ENCODE results near the gene KBTBD8.

Gene KBTBD8

DNA sequence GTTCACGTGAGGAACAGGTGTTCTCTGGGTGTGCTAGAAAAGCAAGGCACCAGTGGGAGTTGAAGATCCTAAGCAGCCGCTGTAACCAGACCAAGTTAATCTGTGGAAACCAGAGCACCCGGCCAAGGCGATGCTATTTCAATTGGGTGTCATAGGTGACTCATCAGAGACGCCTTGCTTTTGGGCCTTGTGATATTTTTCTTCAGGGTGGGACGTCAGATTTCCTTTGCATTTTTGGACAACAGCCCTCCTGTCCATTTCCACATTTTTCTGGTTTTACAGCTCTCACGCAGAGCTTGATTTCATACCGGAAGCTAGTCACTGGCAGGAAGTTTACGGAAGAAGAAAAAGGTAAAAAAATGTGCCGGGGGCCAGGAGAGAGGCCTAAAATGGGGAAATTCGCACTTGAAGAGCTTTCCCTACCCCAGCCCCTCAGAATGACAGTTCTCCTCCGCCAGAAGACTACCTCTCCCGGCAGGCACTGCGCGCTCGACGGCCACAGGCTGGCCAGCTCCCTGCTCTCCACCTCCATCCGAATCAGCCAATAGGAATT, 471 bp upstream of the KBTBD8 start:
- no peak for DNase-seq (ENCODE audit: low read depth in 2 of 2)

DNA sequence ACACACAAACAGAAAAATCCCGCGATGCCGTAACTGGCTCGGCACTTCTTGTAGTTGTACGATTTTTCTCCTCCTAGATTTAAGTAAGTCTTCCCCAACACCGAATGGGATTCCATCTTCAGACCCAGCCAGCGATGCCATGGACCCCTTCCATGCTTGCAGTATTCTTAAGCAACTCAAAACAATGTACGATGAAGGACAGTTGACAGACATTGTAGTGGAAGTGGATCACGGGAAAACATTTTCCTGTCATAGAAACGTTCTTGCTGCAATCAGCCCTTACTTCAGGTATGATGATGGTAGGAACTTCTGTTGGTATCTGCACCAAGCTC, 763 bp downstream of the KBTBD8 start:
- DNase-seq (ENCODE audit: low read depth in 2 of 2), result no peak

DNA sequence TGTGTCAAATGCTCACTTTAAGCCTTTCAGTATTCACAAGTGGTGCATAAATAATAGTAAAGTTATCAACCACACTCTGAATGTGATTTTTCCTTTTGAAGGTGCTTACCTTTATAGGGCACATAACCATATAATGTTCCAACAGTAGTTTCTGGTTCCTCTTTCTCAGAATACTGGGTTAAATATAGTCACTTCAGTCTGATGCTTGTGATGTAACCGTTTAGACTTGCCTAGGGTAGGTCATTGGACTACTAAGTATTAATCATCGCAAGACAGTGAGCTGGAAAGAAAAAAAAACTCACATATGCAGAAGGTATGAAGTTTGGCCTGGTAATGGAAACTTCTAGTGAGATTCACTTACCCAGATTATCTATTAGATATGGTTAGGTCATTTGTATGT, 1.9 kb downstream of the KBTBD8 start:
- no peak for DNase-seq (ENCODE audit: low read depth in 2 of 2)

DNA sequence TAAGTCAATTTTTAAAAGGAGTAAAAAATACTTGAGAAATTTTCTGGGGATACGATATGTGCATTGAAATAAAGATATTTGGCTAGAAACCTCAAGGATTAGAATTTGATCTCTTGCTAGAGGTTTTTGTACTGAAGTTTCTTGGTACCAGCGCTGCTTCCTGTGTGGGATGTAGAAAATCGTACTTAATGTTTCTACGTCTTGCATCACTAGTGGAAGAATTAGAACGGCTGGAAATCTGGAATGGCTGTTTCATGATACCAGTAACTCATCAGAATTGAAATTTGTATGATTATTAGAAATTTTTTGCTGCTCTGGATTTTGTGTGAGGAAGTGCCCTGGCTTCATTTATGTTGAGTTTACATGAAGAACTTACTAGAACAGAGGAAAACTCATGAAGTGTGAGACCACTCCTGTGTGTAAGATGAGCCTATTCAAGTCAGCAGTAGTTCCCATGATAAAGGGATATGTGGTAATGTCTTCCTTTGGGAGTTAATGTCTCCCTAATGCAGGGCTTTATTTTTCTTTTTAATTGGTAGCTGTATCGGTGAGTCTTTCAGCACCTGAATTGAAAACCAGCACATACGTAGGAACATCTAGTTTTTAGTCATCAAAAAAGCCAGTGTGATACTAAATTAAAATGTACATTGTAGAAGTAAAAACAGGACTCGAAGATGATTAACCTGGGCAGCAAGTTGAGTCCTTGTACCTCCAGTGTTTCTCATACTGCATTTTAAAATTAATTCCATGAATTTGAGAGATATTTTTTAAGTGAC, 3.2 kb downstream of the KBTBD8 start:
- no peak for DNase-seq (ENCODE audit: low read depth in 2 of 2)

DNA sequence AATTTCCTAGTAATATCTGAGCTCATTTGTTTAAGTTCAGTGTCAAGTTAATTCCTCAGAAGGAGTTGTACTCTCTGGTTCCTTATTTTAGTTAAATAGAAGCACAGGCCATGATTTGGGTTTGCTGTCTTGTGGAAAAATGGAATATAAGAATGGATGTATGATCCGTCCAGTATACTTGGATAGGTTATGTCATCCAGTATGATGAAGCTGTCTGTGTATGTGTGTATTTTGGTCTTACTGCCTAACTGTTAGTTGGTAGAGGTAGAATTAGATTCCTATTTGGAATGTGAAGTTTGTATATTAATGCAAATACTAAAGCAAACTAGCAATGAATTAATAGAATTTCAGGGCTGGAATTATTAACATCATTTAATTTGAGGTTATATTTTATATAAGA, 7.9 kb downstream of the KBTBD8 start:
- no peak for DNase-seq (ENCODE audit: low read depth in 2 of 2)

DNA sequence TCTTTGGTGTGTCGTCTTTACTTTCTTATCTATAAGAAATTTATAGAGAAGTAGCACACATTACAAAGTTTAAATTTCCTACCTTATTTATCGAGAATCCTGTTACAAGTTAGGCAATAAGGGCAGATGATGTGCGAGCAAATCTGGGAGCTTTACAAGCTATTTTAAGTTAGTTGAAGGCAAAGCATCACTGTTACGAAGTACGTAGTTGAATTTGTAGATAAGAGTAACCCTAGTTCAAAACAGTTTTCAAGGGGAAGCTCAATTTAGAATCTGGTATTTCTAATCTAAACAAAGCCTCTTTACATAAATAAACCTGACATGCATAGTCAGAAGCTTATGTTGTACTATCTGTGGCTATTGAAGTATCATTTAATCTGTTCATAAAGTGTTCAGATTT, 8.4 kb downstream of the KBTBD8 start:
- no peak for DNase-seq (ENCODE audit: low read depth in 2 of 2)

DNA sequence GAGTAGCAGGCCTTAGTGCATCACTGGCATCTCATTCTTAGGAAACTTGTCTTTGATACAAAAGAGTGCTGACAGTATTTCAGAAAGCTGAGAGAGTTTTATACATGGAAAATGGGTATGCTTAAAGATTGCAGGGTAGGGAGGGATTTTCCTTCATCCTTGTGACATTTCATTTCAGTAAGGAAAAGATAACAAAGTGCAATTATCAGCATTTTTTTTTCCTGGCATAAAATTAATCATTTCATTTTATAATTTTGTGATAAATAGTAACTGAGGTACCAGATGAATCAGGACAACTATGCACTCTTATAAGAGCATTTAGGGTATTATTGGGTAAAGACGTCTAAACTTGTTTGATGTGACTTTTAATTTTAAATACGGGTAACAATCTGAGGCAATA, 10.3 kb downstream of the KBTBD8 start:
- DNase-seq (ENCODE audit: low read depth in 2 of 2), result no peak

DNA sequence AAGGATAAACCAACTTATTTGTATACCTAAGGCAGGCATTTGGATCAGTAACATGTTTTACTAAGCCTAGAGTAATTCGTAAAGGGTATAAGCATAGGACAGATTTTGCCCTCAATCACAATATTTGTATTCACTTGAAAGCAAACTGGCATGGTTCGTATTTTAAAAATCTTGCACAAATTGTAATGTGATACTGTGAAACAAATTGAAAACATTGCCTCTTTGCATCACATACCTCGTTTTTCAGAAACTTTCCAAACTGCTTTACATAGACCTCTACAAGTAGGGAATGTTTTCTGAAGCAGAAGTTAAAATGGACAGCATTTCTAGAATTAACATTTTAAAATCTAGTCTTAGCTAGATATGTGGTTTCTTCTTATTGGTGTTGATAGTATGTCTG, 11.6 kb downstream of the KBTBD8 start:
- no peak for DNase-seq (ENCODE audit: low read depth in 2 of 2)

DNA sequence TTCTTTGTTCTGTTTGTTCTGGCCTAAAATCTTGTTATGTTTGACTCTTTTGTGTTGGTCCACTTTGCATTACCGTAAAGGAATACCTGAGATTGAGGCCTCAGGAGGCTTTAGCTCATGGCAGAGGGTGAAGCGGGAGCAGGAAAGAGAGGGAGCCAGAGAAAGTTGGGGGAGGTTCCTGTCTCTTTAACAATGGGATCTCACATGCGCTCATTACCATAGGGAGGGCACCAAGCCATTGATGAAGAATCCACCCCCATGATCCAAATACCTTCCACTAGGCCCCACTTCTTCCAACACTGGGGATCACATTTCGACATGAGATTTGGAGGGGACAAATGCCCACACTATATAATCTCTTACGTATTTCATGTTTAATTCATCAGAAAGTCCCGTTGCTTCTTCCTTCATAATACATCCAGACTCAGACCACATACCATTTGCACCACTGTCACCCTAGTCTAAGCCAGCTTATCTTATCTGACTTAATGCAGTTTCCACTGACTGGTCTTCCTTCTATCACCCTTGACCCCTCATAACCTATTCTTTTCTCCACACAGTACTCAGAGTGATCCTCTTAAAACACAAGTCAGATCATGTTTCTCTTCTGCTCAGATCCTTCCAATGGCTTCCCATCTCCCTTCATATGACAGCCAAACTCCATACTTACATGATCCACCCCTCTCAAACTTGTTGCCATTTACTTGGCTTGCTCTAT, 13.5 kb downstream of the KBTBD8 start:
- DNase-seq (ENCODE audit: low read depth in 2 of 2), result no peak

DNA sequence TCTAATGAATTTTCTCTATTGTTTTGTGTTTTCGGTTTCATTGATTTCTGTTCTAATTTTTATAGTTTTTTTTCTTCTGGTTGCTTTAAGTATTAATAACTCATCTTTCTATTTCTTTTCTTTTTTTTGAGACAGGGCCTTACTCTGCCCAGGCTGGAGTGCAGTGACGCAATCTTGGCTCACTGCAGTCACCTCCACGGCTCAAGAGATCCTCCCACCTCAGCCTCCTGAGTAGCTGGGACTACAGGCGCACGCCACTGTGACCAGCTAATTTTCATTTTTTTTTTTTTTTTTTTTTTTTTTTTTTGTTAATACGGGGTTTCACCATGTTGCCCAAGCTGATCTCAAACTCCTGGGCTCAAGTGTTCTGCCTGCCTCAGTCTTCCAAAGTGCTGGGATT, 14.5 kb downstream of the KBTBD8 start:
- DNase-seq (ENCODE audit: low read depth in 2 of 2), result no peak

DNA sequence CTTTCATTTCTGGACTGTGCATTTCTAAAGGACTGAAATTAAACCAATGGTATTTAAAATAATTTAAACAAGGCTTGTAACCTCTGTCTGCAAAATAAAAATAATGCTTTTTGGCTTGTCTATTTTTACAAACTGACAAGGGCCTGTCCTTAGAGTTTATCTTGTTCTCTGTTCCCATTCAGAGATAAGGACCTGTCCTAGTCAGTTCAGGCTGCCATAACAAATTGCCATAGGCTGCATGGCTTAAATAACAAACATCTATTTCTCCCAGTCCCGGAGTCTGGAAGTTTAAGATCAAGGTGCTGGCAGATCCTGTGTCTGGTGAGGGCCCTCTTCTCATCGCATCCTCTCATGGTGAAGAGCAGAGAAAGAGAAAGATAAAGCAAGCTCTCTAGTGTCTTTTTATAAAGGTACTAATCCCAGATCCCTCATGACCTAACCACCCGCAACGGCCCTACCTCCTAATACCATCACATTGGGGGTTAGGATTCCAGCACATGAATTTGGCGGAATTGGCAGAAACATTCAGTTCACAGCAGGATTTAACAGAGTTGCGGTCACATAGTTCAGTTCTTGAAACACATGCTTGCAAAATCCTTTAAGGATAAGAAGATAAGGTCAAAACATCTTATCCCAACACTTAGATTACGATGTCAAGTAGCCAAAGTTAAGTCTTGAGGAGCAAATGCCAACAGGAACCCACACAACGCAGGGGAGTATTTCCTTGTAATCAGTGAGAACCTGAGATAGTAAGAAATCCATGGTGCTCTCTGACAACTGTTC, 17.8 kb downstream of the KBTBD8 start:
- DNase-seq (ENCODE audit: low read depth in 2 of 2), result no peak

DNA sequence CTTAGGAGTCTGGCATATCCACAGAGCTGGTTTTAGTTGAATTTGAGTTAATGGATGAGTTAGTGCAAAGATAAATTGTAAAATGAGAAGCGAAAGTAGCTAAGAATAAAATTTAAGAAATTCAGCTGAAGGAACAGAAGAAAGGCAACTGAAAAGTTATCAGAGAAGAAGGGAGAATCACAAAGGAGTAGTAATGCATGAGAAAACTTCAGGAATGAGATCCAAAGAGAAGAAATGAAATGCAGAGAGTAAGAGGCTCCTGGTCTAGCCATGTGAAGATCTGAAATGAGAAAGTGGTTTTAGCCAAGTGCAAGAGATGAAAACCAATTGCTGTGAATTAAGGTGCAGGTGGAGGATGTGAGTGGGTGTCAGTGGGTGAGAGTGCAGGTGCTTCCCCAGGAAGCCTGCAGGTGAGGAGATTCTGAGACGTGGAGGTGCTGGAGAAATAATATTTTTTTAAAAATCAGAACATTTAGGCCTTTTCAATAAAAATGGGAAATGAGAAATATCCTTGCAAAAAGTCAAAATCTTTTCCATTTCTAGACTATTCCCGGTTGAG, 18.5 kb downstream of the KBTBD8 start:
- no peak for DNase-seq (ENCODE audit: low read depth in 2 of 2)

DNA sequence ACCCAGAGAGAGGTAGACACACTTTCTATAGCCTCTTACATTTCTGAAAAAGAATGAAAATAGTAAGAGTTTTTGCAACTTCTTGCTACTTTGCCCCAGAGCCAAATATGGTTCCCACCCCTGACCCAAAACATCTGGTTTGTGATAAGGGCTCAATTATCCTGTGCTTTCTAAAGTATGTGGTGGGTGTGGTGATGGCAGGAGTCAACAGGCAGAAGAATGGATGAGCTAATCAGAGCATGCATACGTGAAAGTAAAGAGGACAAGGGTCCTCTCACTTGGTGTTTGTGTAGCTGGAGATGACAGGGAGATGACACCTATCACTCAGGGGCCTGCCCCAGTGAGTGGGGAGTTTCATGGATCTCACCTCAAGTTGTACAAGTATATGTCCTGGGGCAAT, 19.1 kb downstream of the KBTBD8 start:
- DNase-seq (ENCODE audit: low read depth in 2 of 2), result no peak

DNA sequence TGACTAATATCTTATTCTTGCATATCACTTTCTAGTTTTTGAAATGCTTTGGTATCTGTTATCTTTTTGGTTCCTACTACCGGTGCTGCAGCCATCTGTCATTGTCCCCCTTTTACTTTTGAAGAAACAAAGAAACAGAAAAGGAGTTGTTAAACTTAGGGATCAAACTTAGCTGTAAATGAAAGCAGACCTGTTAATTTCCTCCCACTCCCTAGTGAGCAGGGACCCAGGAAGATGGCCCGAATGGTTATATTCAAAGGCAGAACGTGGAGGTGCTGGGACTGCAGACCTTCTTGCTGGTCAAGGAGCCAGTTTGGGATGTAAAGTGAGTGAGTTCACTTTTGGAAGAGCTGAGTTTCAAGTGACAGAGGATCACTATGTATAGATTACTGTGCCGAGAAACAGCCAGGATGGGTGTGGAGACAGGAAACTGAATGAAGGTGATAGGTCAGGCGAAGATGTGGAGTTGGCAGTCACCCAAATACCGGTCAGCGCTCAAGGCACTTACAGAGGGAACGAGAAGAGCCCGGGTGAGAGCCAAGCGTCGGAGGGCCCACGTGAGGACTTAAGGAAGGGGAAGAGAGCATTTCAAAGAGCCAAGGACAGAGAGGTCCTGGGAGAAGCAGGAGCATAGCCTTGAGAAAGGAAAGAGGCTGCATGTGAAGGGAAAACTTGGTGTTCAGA, 20.1 kb downstream of the KBTBD8 start:
- DNase-seq (ENCODE audit: low read depth in 2 of 2), result no peak

DNA sequence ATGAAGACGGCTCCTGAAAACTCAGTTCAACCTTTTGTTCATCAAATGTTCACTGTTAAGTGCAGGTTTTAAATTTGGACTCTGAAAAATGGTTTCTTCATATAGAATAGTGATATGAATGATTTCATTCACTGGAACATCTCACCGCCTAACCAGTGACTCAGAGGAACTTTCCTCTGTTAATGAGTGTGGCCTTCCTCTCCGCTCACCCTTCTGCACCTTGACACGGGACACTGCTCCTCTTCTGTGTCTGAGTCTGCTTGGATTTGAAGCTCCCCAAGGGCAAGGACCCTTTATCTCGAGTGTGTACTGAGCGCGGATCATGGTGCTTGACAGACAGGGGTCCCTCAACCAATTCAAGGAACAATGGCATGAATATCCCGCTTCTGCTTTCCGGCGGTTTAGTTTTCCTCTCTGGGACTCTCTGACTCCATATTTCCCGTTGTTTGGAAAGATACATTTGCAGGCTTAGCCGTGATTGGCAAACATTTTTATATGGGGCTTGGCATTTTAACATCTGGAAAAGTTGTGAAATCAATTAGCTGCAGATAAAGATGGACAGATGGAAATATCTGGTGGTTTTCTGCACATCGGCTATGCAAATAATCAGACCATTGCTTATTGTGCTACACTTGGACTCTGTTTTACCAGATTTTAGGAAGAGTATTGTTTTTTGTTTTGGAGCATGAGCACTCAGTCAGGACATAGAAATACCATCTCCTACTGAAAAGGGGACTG, 20.9 kb downstream of the KBTBD8 start:
- no peak for DNase-seq (ENCODE audit: low read depth in 2 of 2)

DNA sequence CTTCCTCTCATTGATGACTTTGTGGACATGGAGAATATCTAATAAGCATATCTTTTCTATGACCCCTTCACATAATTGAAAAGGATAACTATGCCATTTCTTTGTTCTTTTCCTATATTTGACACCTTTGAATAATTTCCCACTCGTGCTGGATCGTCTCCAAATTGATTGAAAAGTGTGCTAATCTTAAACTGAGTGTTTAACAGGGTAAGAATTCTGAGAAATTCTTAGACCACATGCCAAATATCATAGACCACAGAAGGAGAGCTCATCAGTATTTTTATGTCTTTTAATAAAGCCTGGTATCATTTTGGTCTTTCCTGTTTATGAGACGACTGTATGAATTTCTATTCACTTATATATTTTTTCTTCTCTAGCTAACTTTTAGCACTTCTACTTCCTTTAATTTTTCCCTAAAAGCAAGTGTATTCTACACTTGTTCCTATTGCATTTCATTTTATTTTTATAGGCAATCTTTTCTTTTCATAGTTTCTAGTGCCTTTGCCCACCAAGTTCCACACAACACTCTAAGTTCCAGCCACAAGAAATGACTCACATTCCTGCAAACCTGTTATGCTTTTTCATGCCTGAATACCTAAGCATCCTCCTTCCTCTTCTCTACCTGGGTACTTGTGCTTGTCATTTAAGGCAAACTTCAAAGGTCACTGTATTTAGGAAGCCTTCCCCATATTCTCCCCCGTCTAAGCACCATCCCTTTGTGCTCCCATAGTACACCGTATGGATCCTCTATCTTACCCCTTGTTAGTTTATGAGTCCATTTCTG, 30.1 kb downstream of the KBTBD8 start:
- DNase-seq (ENCODE audit: low read depth in 2 of 2), result no peak

DNA sequence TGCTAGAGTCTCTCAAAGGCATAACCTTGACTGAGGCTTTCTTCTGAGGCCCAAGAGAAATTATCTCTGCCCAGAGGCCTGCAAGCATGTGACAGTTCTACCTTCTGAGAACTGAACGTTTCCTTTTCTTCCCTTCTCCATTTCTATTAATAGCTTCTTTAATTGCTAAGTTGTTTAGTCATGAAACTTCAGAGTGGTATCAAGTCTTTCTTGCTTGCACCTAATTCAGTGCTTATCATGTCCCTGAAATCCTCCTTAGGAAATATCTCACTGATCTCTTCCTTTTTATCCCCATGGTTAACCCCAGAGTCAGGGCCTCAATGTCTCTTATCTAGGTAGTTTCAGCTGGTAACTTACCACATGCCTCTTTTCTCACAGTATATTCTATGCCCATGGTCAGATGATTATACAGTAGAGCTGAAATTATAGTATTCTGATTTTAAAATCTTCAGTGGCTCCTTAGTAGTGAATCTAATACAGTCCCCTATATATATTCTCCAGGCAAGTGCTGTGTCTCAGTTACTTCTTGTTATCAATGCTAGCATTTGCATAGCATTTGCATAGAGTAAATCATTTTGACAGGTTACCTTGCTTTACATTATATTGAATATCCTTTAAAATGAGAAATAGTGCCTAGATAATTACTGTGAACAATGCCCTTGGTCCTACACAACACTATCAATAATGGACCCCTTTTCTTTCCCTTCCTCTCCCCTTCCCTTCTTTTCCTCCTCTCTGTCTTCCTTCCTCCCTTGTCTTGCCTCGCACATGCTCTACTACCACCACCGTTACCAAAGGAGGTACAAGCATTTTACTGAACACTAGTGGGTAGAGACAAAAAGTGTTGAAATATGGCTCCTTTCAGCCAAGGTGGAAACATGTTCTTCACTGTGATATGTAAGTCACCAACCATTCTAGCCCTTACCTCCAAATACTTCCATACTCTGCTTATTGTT, 33.0 kb downstream of the KBTBD8 start:
- DNase-seq (ENCODE audit: low read depth in 2 of 2), result no peak

DNA sequence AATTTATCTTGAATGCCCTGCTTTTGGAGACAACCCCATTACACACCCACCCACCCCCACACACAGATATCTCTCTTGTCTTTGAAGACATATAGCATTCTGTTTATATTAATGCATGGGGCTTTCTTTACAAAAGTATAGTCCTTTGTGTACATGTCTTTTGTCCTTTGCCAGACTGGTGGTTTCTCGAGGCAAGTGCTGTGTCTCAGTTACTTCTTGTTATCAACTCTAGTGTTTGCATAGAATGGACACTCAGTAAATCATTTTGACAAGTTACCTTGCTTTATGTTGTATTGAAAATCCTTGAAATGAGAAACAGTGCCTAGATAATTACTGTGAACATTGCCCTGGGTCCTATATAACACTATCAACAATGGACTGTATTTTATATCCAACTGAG, 33.9 kb downstream of the KBTBD8 start:
- DNase-seq (ENCODE audit: low read depth in 2 of 2), result no peak

DNA sequence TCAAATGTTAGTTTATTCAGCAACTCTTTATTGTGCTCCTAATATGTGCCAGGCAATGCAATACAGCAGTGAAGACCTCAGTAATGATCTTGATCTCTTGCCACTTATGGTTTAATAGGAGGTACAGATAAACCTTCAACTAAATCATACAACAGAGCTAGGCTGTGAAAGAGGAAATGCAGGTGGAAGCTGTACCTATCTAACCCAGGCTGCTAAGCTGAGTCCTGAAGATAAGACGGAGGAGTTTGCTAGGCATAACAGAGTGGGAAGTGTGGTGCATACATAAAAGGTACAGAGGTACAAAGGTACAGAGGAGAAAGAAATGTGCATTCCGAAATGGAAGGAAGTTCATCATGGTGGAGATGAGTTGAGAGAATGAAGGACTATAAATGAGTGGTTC, 35.0 kb downstream of the KBTBD8 start:
- DNase-seq (ENCODE audit: low read depth in 2 of 2), result no peak
